ENCODE measurements around the gene SLC25A24.

DNA sequence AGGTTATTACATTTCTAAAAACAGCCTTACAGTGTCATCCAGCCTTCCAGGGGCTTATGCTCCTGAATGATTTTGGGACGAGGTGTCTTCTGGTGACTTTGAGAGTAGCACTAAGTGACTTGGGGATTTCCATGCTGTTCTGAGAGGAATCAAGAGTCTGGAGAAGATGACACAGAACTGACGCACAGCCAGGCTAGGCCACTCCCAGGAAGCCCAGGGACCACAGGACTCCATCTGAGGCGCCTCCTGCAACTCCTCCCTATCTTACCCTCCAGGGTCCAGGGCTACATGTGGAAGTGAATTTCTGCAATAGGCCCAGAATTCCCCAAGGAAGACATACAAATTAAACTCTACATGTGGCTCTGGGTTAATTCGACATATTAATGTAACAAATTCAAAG lies 92.5 kb downstream of the SLC25A24 start:
- no peak for TF ChIP-seq POLR2A (IDR thresholded peaks at IDR 0.05)
- TF ChIP-seq, protein P1, sequence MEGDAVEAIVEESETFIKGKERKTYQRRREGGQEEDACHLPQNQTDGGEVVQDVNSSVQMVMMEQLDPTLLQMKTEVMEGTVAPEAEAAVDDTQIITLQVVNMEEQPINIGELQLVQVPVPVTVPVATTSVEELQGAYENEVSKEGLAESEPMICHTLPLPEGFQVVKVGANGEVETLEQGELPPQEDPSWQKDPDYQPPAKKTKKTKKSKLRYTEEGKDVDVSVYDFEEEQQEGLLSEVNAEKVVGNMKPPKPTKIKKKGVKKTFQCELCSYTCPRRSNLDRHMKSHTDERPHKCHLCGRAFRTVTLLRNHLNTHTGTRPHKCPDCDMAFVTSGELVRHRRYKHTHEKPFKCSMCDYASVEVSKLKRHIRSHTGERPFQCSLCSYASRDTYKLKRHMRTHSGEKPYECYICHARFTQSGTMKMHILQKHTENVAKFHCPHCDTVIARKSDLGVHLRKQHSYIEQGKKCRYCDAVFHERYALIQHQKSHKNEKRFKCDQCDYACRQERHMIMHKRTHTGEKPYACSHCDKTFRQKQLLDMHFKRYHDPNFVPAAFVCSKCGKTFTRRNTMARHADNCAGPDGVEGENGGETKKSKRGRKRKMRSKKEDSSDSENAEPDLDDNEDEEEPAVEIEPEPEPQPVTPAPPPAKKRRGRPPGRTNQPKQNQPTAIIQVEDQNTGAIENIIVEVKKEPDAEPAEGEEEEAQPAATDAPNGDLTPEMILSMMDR (IDR thresholded peaks at IDR 0.05): no peak
